Caki2 (cell line): Measurements from ENCODE around the gene NIP7. TPM values are rescaled to one million over a fixed set of nuclear protein-coding genes. Genes with fewer than 3 reads are reported as not detected.

ENCODE experiments used
- DNase-seq: peaks from one replicate; pipeline ENCODE4 v3.0.0-alpha.2; 2015; ENCODE audit warnings: low read depth
- in situ Hi-C: cut with HindIII; loops from 2 replicates; pipeline ENCODE4 v1.10.0; 2016; ENCODE audit warnings: low sequenced_read_pairs, low pct_unique_long_range_greater_than_20kb, mixed read lengths
- total RNA-seq: library from RNA; depleted of rRNA; stranded (reverse); fragments of >200 nt; shearing (Covaris generic); gene quantifications from 2 replicates; pipeline ENCODE4 v1.2.3, GENCODE V29; 2014; ENCODE audit warnings: low replicate concordance; rRNA removed

The NIP7 gene
- total RNA-seq, 1 experiment from 2014 or later: 18.7 TPM

GRCh38 chr16:69367980-69368379 is 28.4 kb downstream of the NIP7 start:
- no peak for DNase-seq
- in situ Hi-C loops: no loop called here

- no peak for DNase-seq
- in situ Hi-C loops: no loop called here
Observed at GRCh38 chr16:69368866-69369265, 29.3 kb downstream of the NIP7 start.

- no peak for DNase-seq
- in situ Hi-C loops: no loop called here
Observed at GRCh38 chr16:69371564-69371963, 32.0 kb downstream of the NIP7 start.

- in situ Hi-C loops: no loop called here
- no peak for DNase-seq
Observed at GRCh38 chr16:69373019-69373418, 33.4 kb downstream of the NIP7 start.

- in situ Hi-C loops: no loop called here
- no peak for DNase-seq
Observed at GRCh38 chr16:69376393-69377059, 37.0 kb downstream of the NIP7 start.

- DNase-seq: no peak
- in situ Hi-C loops: no loop called here
Observed at GRCh38 chr16:69378036-69378435, 38.5 kb downstream of the NIP7 start.

GRCh38 chr16:69378760-69379159 is 39.2 kb downstream of the NIP7 start:
- in situ Hi-C loops: no loop called here
- DNase-seq: no peak

GRCh38 chr16:69381231-69381630 is 41.7 kb downstream of the NIP7 start:
- in situ Hi-C loops: no loop called here

GRCh38 chr16:69382421-69382820 is 42.8 kb downstream of the NIP7 start:
- in situ Hi-C loops: no loop called here
- DNase-seq: no peak

More at GRCh38 chr16:69381231-69381630, 41.7 kb downstream of the NIP7 start:
- no peak for DNase-seq

- DNase-seq: no peak
- in situ Hi-C loops: no loop called here
Observed at GRCh38 chr16:69384974-69385373, 45.4 kb downstream of the NIP7 start.

GRCh38 chr16:69386596-69386995 is 47.0 kb downstream of the NIP7 start:
- in situ Hi-C loops: no loop called here
- no peak for DNase-seq

Other genes starting within 250 kb of the NIP7 start
- gene HAS3, start 234.1 kb upstream of the NIP7 start, total RNA-seq: 21.1 and 35.9 TPM in 2 replicates
- 191 and 253 TPM in 2 replicates for gene CHTF8, start 207.2 kb upstream of the NIP7 start, total RNA-seq
- 56.1 and 97.9 TPM in 2 replicates for gene UTP4, start 207.1 kb upstream of the NIP7 start, total RNA-seq
- gene SNTB2, start 152.6 kb upstream of the NIP7 start, total RNA-seq: 4.8 and 5.7 TPM in 2 replicates
- 33.2 and 38.9 TPM in 2 replicates for gene VPS4A, start 28.4 kb upstream of the NIP7 start, total RNA-seq
- gene PDF, start 9.2 kb upstream of the NIP7 start, total RNA-seq: 21.5 and 26.7 TPM in 2 replicates
- gene COG8, start 208 bp upstream of the NIP7 start, total RNA-seq: 56.2 and 68.1 TPM in 2 replicates
- gene TMED6, start 12.0 kb downstream of the NIP7 start, total RNA-seq: 4.1 TPM in 1 of 2 replicates, not detected in the other
- gene TERF2, start 46.2 kb downstream of the NIP7 start, total RNA-seq: 11.4 and 23.7 TPM in 2 replicates
- gene CYB5B, start 84.8 kb downstream of the NIP7 start, total RNA-seq: 119 and 138 TPM in 2 replicates
- 6.1 and 19.9 TPM in 2 replicates for gene NFAT5, start 226.2 kb downstream of the NIP7 start, total RNA-seq